Measurements from ENCODE around the gene RNU6-7. TPM values are rescaled to one million over a fixed set of nuclear protein-coding genes. Genes with fewer than 3 reads are reported as not detected.

Gene RNU6-7
- total and polyA plus RNA-seq, 2 of the 13 experiments (the other 11 are each of a cell fraction or from before 2014, with no cell fraction given), result under 0.01 TPM; not detected in 1

GRCh38 chr14:32202491-32202997, 699 bp downstream of the RNU6-7 start (continued):
- TF ChIP-seq, protein P1, sequence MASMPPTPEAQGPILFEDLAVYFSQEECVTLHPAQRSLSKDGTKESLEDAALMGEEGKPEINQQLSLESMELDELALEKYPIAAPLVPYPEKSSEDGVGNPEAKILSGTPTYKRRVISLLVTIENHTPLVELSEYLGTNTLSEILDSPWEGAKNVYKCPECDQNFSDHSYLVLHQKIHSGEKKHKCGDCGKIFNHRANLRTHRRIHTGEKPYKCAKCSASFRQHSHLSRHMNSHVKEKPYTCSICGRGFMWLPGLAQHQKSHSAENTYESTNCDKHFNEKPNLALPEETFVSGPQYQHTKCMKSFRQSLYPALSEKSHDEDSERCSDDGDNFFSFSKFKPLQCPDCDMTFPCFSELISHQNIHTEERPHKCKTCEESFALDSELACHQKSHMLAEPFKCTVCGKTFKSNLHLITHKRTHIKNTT (CRISPR knock-in tag; IDR thresholded peaks at IDR 0.05), result no peak
- TF ChIP-seq AFF4 (CRISPR knock-in tag; IDR thresholded peaks at IDR 0.05), result no peak
- peak; percentile 53; the same call in 1 of the 2 replicates for TF ChIP-seq SIN3A (IDR thresholded peaks at IDR 0.05; ENCODE audit: borderline replicate concordance, low read depth, low read length)
- TF ChIP-seq FOSL2 (CRISPR knock-in tag; IDR thresholded peaks at IDR 0.05), result no peak
- TF ChIP-seq ZFP37 (CRISPR knock-in tag; IDR thresholded peaks at IDR 0.05; ENCODE audit: borderline replicate concordance), result no peak
- TF ChIP-seq KLF9 (CRISPR knock-in tag; IDR thresholded peaks at IDR 0.05; ENCODE audit: low read depth), result no peak
- peak; percentile 20; the same call in 1 of the 2 replicates for TF ChIP-seq HNF4A (CRISPR knock-in tag; IDR thresholded peaks at IDR 0.05)
- no peak for TF ChIP-seq ZNF460 (CRISPR knock-in tag; IDR thresholded peaks at IDR 0.05; ENCODE audit: borderline replicate concordance)
- no peak for TF ChIP-seq TBX2 (CRISPR knock-in tag; IDR thresholded peaks at IDR 0.05; ENCODE audit: borderline replicate concordance)
- TF ChIP-seq ZNF552 (CRISPR knock-in tag; IDR thresholded peaks at IDR 0.05; ENCODE audit: borderline replicate concordance), result no peak
- TF ChIP-seq, protein P2, sequence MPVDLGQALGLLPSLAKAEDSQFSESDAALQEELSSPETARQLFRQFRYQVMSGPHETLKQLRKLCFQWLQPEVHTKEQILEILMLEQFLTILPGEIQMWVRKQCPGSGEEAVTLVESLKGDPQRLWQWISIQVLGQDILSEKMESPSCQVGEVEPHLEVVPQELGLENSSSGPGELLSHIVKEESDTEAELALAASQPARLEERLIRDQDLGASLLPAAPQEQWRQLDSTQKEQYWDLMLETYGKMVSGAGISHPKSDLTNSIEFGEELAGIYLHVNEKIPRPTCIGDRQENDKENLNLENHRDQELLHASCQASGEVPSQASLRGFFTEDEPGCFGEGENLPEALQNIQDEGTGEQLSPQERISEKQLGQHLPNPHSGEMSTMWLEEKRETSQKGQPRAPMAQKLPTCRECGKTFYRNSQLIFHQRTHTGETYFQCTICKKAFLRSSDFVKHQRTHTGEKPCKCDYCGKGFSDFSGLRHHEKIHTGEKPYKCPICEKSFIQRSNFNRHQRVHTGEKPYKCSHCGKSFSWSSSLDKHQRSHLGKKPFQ (CRISPR knock-in tag; IDR thresholded peaks at IDR 0.05; ENCODE audit: insufficient replicate concordance), result peak; percentile 87
- peak; percentile 34; the same call in 1 of the 2 replicates for TF ChIP-seq ZNF329 (CRISPR knock-in tag; IDR thresholded peaks at IDR 0.05; ENCODE audit: low read depth)
- no peak for TF ChIP-seq ZNF792 (CRISPR knock-in tag; IDR thresholded peaks at IDR 0.05)
- TF ChIP-seq, protein P3, sequence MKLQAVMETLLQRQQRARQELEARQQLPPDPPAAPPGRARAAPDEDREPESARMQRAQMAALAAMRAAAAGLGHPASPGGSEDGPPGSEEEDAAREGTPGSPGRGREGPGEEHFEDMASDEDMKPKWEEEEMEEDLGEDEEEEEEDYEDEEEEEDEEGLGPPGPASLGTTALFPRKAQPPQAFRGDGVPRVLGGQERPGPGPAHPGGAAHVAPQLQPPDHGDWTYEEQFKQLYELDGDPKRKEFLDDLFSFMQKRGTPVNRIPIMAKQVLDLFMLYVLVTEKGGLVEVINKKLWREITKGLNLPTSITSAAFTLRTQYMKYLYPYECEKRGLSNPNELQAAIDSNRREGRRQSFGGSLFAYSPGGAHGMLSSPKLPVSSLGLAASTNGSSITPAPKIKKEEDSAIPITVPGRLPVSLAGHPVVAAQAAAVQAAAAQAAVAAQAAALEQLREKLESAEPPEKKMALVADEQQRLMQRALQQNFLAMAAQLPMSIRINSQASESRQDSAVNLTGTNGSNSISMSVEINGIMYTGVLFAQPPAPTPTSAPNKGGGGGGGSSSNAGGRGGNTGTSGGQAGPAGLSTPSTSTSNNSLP (IDR thresholded peaks at IDR 0.05; ENCODE audit: low read depth, low read length), result no peak
- no peak for TF ChIP-seq ZNF780A (CRISPR knock-in tag; IDR thresholded peaks at IDR 0.05)
- TF ChIP-seq, protein P4, sequence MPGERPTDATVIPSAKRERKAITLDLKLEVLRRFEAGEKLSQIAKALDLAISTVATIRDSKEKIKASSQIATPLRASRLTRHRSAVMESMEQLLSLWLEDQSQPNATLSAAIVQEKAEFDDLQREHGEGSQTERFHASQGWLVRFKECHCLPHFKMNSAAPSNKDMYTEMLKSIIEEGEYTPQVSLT (CRISPR knock-in tag; IDR thresholded peaks at IDR 0.05; ENCODE audit: borderline replicate concordance, low read depth), result no peak
- no peak for TF ChIP-seq ZNF607 (CRISPR knock-in tag; IDR thresholded peaks at IDR 0.05; ENCODE audit: borderline replicate concordance)
- TF ChIP-seq ZNF761 (CRISPR knock-in tag; conservative IDR thresholded peaks at IDR 0.05), result no peak
- no peak for TF ChIP-seq TEAD3 (CRISPR knock-in tag; optimal IDR thresholded peaks at IDR 0.05; ENCODE audit: borderline replicate concordance)
- TF ChIP-seq ZNF33A (CRISPR knock-in tag; IDR thresholded peaks at IDR 0.05; ENCODE audit: borderline replicate concordance), result no peak
- peak; percentile 15; the same call in 1 of the 2 replicates for TF ChIP-seq CENPT (CRISPR knock-in tag; IDR thresholded peaks at IDR 0.05; ENCODE audit: low read depth)
- peak; percentile 2; the same call in 1 of the 2 replicates for TF ChIP-seq ZNF569 (CRISPR knock-in tag; IDR thresholded peaks at IDR 0.05; ENCODE audit: borderline replicate concordance)
